PC-3 (cell line): ENCODE measurements around the gene CST1. TPM values are rescaled to one million over a fixed set of nuclear protein-coding genes. Genes with fewer than 3 reads are reported as not detected.
"Not testable (repeated sequence)": the region's sequence is repeated elsewhere in the genome, so short reads cannot be mapped to it uniquely, and the experiment has no call there.

Experiments used
- ATAC-seq: fragments of 200-7000 bp; cut with Tn5 transposase; 2 replicates; pipeline ENCODE4 v1.9.1; 2020; ENCODE audit warnings: mild to moderate bottlenecking, moderate library complexity
- BruUV-seq: library from RNA; stranded (reverse); fragments of 400-500 nt; replicated peaks from 2 replicates; lab custom pipeline; 2021; lab: Mats Ljungman, UMichigan
- CTCF ChIA-PET: fragments of 300-600 bp; sonication (Branson Sonifier 250); formaldehyde crosslinking; loops from one replicate; lab custom pipeline; 2022; ENCODE audit warnings: antibody characterized with exemption; lab: Charles Lee
- POLR2A ChIA-PET: fragments of 300-600 bp; sonication (Branson Sonifier 250); formaldehyde crosslinking; loops from one replicate; lab custom pipeline; 2022; ENCODE audit warnings: antibody characterized with exemption; ENCODE audit not compliant: unreplicated experiment; lab: Charles Lee
- DNase-seq: peaks from one replicate; pipeline ENCODE4 v3.0.0-alpha.2; 2015
- H2AFZ ChIP-seq: fragments of 300-600 bp; sonication (generic); 2 replicates; pipeline ENCODE4 v1.6.0; 2016; ENCODE audit warnings: antibody characterized with exemption, low read length
- H3F3A ChIP-seq: fragments of 300-600 bp; sonication (generic); one replicate; pipeline ENCODE4 v1.6.0; 2017; ENCODE audit warnings: antibody characterized with exemption, low read length, control low read depth, mild to moderate bottlenecking; ENCODE audit not compliant: unreplicated experiment
- H3K27ac ChIP-seq: fragments of 300-600 bp; sonication (generic); 2 replicates; pipeline ENCODE4 v1.5.1; 2016; ENCODE audit warnings: mild to moderate bottlenecking, low read length
- H3K27me3 ChIP-seq: fragments of 300-600 bp; sonication (generic); 2 replicates; pipeline ENCODE4 v1.6.1; 2016; ENCODE audit warnings: low read length, mixed read lengths
- H3K36me3 ChIP-seq: fragments of 300-600 bp; sonication (generic); 2 replicates; pipeline ENCODE4 v1.6.1; 2016; ENCODE audit warnings: low read depth, mixed run types, low read length, mixed read lengths
- H3K4me1 ChIP-seq: fragments of 300-600 bp; sonication (generic); 2 replicates; pipeline ENCODE4 v1.5.1; 2016; ENCODE audit warnings: low read length; ENCODE audit not compliant: insufficient read depth
- H3K4me2 ChIP-seq: fragments of 300-600 bp; sonication (generic); 2 replicates; pipeline ENCODE4 v1.6.0; 2016; ENCODE audit warnings: low read length
- H3K4me3 ChIP-seq: fragments of 300-600 bp; sonication (generic); 2 replicates; pipeline ENCODE4 v1.5.1; 2016; ENCODE audit warnings: mild to moderate bottlenecking, low read length, mixed read lengths
- H3K79me2 ChIP-seq: fragments of 300-600 bp; sonication (generic); 2 replicates; pipeline ENCODE4 v1.6.1; 2017; ENCODE audit warnings: low read length, mixed read lengths
- H3K9ac ChIP-seq: fragments of 300-600 bp; sonication (generic); 2 replicates; pipeline ENCODE4 v1.6.0; 2016; ENCODE audit warnings: mild to moderate bottlenecking, low read length
- H3K9me2 ChIP-seq: fragments of 300-600 bp; sonication (generic); replicated peaks from 2 replicates; pipeline ENCODE4 v1.6.1; 2016; ENCODE audit warnings: mixed run types, low read length, mixed read lengths
- H3K9me3 ChIP-seq: fragments of 300-600 bp; sonication (generic); 2 replicates; pipeline ENCODE4 v1.6.1; 2016; ENCODE audit warnings: low read length, mixed read lengths
- H4K20me1 ChIP-seq: fragments of 300-600 bp; sonication (generic); 2 replicates; pipeline ENCODE4 v1.6.1; 2016; ENCODE audit warnings: low read length, mixed read lengths
- CTCF ChIP-seq: fragments of 300-600 bp; sonication (generic); conservative IDR thresholded peaks from 2 replicates; pipeline ENCODE4 v1.5.1; 2017; ENCODE audit warnings: antibody characterized with exemption, low read depth, mild to moderate bottlenecking, low read length
- EZH2 ChIP-seq: fragments of 300-600 bp; sonication (generic); IDR thresholded peaks from one replicate; pipeline ENCODE4 v1.6.1; 2017; ENCODE audit warnings: antibody characterized with exemption, mild to moderate bottlenecking, low read length; ENCODE audit not compliant: unreplicated experiment
- EZH2phosphoT487 ChIP-seq: fragments of 300-600 bp; sonication (generic); IDR thresholded peaks from 2 replicates; pipeline ENCODE4 v1.6.1; 2018; ENCODE audit warnings: mild to moderate bottlenecking, antibody characterized with exemption, low read length, borderline replicate concordance
- intact Hi-C: fragments of 100-400 bp; cut with micrococcal nuclease; formaldehyde crosslinking; loops from 2 replicates; pipeline ENCODE4 v1.9.0; 2023
- total RNA-seq: library from RNA; depleted of rRNA; stranded (reverse); fragments of >200 nt; gene quantifications from 2 replicates; pipeline ENCODE4 v1.2.3, GENCODE V29; 2014

The CST1 gene
- total RNA-seq, 1 experiment from 2014 or later: 0.22 TPM

- no peaks in the 10 kb centered on the region for H3F3A ChIP-seq
- H3K36me3 ChIP-seq: no peaks in the 10 kb centered on the region
- H3K9ac ChIP-seq: no peak overlapping the region
- peaks cover 27% of the 10 kb centered on the region for H3K27me3 ChIP-seq
- DNase-seq (no peak), ATAC-seq (no peak)
- H3K9me2 ChIP-seq: no peaks in the 10 kb centered on the region
- no peaks in the 10 kb centered on the region for H3K79me2 ChIP-seq
- H3K4me3 ChIP-seq: no peak overlapping the region
- H3K27ac ChIP-seq: no peak overlapping the region
- intact Hi-C loops: no loop called here
- H4K20me1 ChIP-seq: no peaks in the 10 kb centered on the region
- H3K4me1 ChIP-seq: no peaks in the 10 kb centered on the region
- H3K9me3 ChIP-seq: no peaks in the 10 kb centered on the region
- ChIA-PET CTCF (no interaction called here), POLR2A (no interaction called here)
- no peak overlapping the region for H3K4me2 ChIP-seq
- TF ChIP-seq CTCF: no peak
- TF ChIP-seq EZH2phosphoT487: no peak
- no peak for TF ChIP-seq EZH2
- H2AFZ ChIP-seq: no peak overlapping the region
- BruUV-seq: no TSS peak
These were observed 22.4 kb upstream of the CST1 start for GRCh38 chr20:23773127-23773526.

DNA sequence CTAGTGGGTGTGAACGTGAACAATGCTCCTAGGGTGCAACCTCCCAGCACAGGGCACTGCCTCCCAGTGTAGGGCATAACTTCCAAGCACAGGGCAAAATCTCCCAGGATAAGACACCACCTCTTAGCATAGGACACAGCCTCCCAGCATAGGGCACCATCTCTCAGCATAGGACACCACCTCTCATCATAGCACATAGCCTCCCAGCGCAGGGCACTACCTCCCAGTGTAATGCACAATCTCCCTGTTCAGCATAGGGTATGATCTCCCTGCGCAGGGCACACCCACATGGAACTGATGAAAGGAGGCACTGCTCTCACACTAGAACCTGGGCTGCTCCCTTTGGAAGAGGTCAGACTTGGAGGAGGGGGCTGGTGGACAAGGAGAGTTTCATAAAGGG, 21.3 kb upstream of the CST1 start:
- H3K4me3 ChIP-seq: no peak overlapping the region
- TF ChIP-seq EZH2: no peak
- TF ChIP-seq EZH2phosphoT487: no peak
- no peak for TF ChIP-seq CTCF
- no peaks in the 10 kb centered on the region for H4K20me1 ChIP-seq
- ATAC-seq (no peak), DNase-seq (no peak)
- intact Hi-C loops: no loop called here
- no peaks in the 10 kb centered on the region for H3K9me3 ChIP-seq
- no peak overlapping the region for H3K27ac ChIP-seq
- no peaks in the 10 kb centered on the region for H3F3A ChIP-seq
- H3K27me3 ChIP-seq: peaks cover 27% of the 10 kb centered on the region
- no TSS peak for BruUV-seq
- H3K36me3 ChIP-seq: no peaks in the 10 kb centered on the region
- ChIA-PET CTCF (no interaction called here), POLR2A (no interaction called here)
- H3K9me2 ChIP-seq: no peaks in the 10 kb centered on the region
- H3K9ac ChIP-seq: no peak overlapping the region
- H3K79me2 ChIP-seq: no peaks in the 10 kb centered on the region
- no peak overlapping the region for H3K4me2 ChIP-seq
- H3K4me1 ChIP-seq: no peaks in the 10 kb centered on the region
- no peak overlapping the region for H2AFZ ChIP-seq

DNA sequence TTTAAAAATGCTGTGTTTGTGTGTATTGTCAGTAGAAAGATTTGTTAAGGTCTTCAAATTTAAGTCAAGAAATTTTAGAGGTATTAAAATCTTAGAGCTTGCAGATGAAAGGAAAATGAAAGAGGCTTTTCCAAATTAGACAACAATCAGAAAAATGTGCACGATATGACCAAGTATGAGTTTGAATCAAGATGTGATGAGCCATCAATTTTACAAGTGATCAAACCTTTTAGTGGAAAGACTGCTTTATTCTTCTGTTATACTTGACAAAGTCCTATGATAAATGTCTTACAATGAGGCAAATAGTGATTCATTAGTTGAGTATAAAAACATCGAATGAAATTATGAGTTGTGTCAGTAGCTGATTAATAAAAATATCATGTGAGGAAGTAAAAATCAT, 19.6 kb upstream of the CST1 start:
- intact Hi-C loops: no loop called here
- no peak overlapping the region for H3K9ac ChIP-seq
- DNase-seq: no peak
- H3F3A ChIP-seq: no peaks in the 10 kb centered on the region
- no peak for ATAC-seq
- H2AFZ ChIP-seq: no peak overlapping the region
- no peaks in the 10 kb centered on the region for H4K20me1 ChIP-seq
- TF ChIP-seq CTCF (no peak), EZH2phosphoT487 (no peak), EZH2 (no peak)
- H3K79me2 ChIP-seq: no peaks in the 10 kb centered on the region
- no peak overlapping the region for H3K4me3 ChIP-seq
- H3K9me3 ChIP-seq: no peaks in the 10 kb centered on the region
- no peak overlapping the region for H3K4me2 ChIP-seq
- BruUV-seq: no TSS peak
- H3K27me3 ChIP-seq: peaks cover 27% of the 10 kb centered on the region
- H3K36me3 ChIP-seq: no peaks in the 10 kb centered on the region
- H3K9me2 ChIP-seq: no peaks in the 10 kb centered on the region
- no peaks in the 10 kb centered on the region for H3K4me1 ChIP-seq
- H3K27ac ChIP-seq: no peak overlapping the region
- POLR2A ChIA-PET: no interaction called here
- CTCF ChIA-PET: no interaction called here

GRCh38 chr20:23768520-23768919, 17.8 kb upstream of the CST1 start:
- H3K27ac ChIP-seq, H3K9me2 ChIP-seq, H3K9ac ChIP-seq, H3K4me3 ChIP-seq, H3K9me3 ChIP-seq, H3F3A ChIP-seq, DNase-seq, H3K4me1 ChIP-seq, H3K4me2 ChIP-seq, H3K79me2 ChIP-seq, H2AFZ ChIP-seq, POLR2A ChIA-PET, CTCF ChIA-PET, BruUV-seq, ATAC-seq, H4K20me1 ChIP-seq, H3K36me3 ChIP-seq, intact Hi-C loops: not testable (repeated sequence)
- peaks cover 22% of the 10 kb centered on the region for H3K27me3 ChIP-seq
